ENCODE data around the gene TAGLN2.

The TAGLN2 gene

GRCh38 chr1:159928491-159929050, 3.3 kb upstream of the TAGLN2 start:
- no peak overlapping the region for H3K14ac ChIP-seq (ENCODE audit: low read length in 2 of 2)
- no peak for DNase-seq

GRCh38 chr1:159927849-159928431, 2.6 kb upstream of the TAGLN2 start:
- H3K27me3 ChIP-seq (ENCODE audit: control insufficient read depth in 1 of 2, insufficient read depth in 1 of 2, low read length in 2 of 2) = peaks cover 4 to 10% of the 10 kb centered on the region in 2 experiments
- no peak overlapping the region for H2BK15ac ChIP-seq (ENCODE audit: low read depth, poor library complexity, severe bottlenecking)
- no peak overlapping the region for H3K27ac ChIP-seq (ENCODE audit: low read length, poor library complexity, severe bottlenecking)
- H4K91ac ChIP-seq (ENCODE audit: low read length) = peak overlapping the region; percentile 1
- no peak overlapping the region for H2BK12ac ChIP-seq (ENCODE audit: low read length in 2 of 2)
- H3K4me2 ChIP-seq (ENCODE audit: low read length, poor library complexity, severe bottlenecking) = no peak overlapping the region
- no peak overlapping the region for H3K14ac ChIP-seq (ENCODE audit: low read length in 2 of 2)
- H2BK5ac ChIP-seq (ENCODE audit: low read depth, low read length, poor library complexity, severe bottlenecking) = no peak overlapping the region
- H3K4ac ChIP-seq (ENCODE audit: low read depth in 1 of 2, low read length in 2 of 2) = no peak overlapping the region
- peaks cover 0 to 3% of the 10 kb centered on the region in 2 experiments for H3K36me3 ChIP-seq (ENCODE audit: control insufficient read depth in 1 of 2, insufficient read depth in 2 of 2, low read depth in 1 of 2, low read length in 2 of 2)
- no peak overlapping the region for H2BK120ac ChIP-seq (ENCODE audit: low read depth, low read length)
- no peak for DNase-seq
- no peak overlapping the region for H4K8ac ChIP-seq (ENCODE audit: low read length)
- peaks cover 4% of the 10 kb centered on the region for H3K79me1 ChIP-seq (replicated peaks; ENCODE audit: low read length, poor library complexity, severe bottlenecking)
- H3K23ac ChIP-seq (ENCODE audit: low read length in 2 of 2) = no peak overlapping the region
- H3K4me1 ChIP-seq (ENCODE audit: control insufficient read depth, insufficient read depth, low read depth, low read length) = peaks cover 15% of the 10 kb centered on the region
- H3K9ac ChIP-seq (ENCODE audit: low read length) = no peak overlapping the region
- H3K4me3 ChIP-seq (ENCODE audit: insufficient read depth in 1 of 2, low read depth in 1 of 2, low read length in 2 of 2) = no peak overlapping the region
- H2AFZ ChIP-seq (ENCODE audit: low read depth, low read length) = no peak overlapping the region
- 89% methylated on average over 12 of the region's 13 CpGs for WGBS
- no peaks in the 10 kb centered on the region for H3K9me3 ChIP-seq (ENCODE audit: control insufficient read depth, low read length)
- no peak overlapping the region for H2AK5ac ChIP-seq (ENCODE audit: low read length, severe bottlenecking)
- H3K18ac ChIP-seq (ENCODE audit: low read depth in 1 of 2, low read length in 2 of 2) = no peak overlapping the region

More at GRCh38 chr1:159928491-159929050, 3.3 kb upstream of the TAGLN2 start:
- Histone ChIP-seq H3K23ac (ENCODE audit: low read length in 2 of 2) (no peak overlapping the region), H3K18ac (ENCODE audit: low read depth in 1 of 2, low read length in 2 of 2) (no peak overlapping the region), H2BK12ac (ENCODE audit: low read length in 2 of 2) (no peak overlapping the region), H3K9ac (ENCODE audit: low read length) (no peak overlapping the region), H2BK15ac (ENCODE audit: low read depth, poor library complexity, severe bottlenecking) (peak overlapping the region; percentile 60), H3K27ac (ENCODE audit: low read length, poor library complexity, severe bottlenecking) (no peak overlapping the region), H3K4me2 (ENCODE audit: low read length, poor library complexity, severe bottlenecking) (no peak overlapping the region), H2AFZ (ENCODE audit: low read depth, low read length) (no peak overlapping the region), H2BK5ac (ENCODE audit: low read depth, low read length, poor library complexity, severe bottlenecking) (no peak overlapping the region), H4K91ac (ENCODE audit: low read length) (no peak overlapping the region), H3K4me3 (ENCODE audit: insufficient read depth in 1 of 2, low read depth in 1 of 2, low read length in 2 of 2) (no peak overlapping the region), H2BK120ac (ENCODE audit: low read depth, low read length) (no peak overlapping the region), H3K4me1 (ENCODE audit: control insufficient read depth, insufficient read depth, low read depth, low read length) (peaks cover 9% of the 10 kb centered on the region), H3K4ac (ENCODE audit: low read depth in 1 of 2, low read length in 2 of 2) (no peak overlapping the region), H2AK5ac (ENCODE audit: low read length, severe bottlenecking) (no peak overlapping the region), H3K9me3 (ENCODE audit: control insufficient read depth, low read length) (no peaks in the 10 kb centered on the region), H3K79me1 (replicated peaks; ENCODE audit: low read length, poor library complexity, severe bottlenecking) (peaks cover 4% of the 10 kb centered on the region), H3K27me3 (ENCODE audit: control insufficient read depth in 1 of 2, insufficient read depth in 1 of 2, low read length in 2 of 2) (peaks cover 4 to 10% of the 10 kb centered on the region in 2 experiments), H4K8ac (ENCODE audit: low read length) (no peak overlapping the region), H3K36me3 (ENCODE audit: control insufficient read depth in 1 of 2, insufficient read depth in 2 of 2, low read depth in 1 of 2, low read length in 2 of 2) (no peaks in the 10 kb centered on the region)
- 93% methylated on average over 18 of the region's 18 CpGs for WGBS

DNA sequence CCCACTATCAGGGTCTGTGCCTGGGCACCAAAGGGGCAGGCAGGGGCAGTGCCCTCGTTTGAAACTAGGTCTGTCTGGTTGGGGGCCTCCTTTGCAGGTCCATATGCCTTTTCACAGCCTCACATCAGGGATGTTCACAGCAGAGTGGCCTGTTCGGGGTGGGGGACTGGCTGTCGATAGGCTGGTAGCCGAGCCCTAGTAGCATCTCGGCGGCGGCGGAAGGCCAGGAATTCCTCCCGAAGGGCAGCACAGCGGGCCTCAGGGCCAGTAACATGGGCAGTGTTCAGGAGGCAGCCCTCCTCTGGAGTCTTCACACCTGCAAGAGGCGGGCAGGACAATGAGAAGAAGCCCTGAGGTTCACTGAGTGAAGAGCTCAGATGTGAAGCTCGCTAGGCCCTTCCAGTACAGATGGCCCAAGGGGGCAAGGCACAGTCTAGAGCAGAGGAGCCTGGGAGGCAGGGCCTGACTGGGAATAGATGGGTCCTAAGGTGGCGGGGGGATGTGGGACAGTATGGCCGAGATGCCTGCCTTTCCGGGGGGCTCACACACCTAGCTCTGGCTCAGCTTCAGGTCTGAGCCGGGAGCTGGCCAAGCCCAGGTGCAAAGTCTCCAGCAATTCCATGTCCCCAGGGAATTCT, 2.0 kb upstream of the TAGLN2 start:
- Histone ChIP-seq H3K4me3 (ENCODE audit: insufficient read depth in 1 of 2, low read depth in 1 of 2, low read length in 2 of 2) (no peak overlapping the region), H2AK5ac (ENCODE audit: low read length, severe bottlenecking) (no peak overlapping the region), H3K36me3 (ENCODE audit: control insufficient read depth in 1 of 2, insufficient read depth in 2 of 2, low read depth in 1 of 2, low read length in 2 of 2) (peaks cover 0 to 6% of the 10 kb centered on the region in 2 experiments), H3K14ac (ENCODE audit: low read length in 2 of 2) (no peak overlapping the region), H2BK15ac (ENCODE audit: low read depth, poor library complexity, severe bottlenecking) (no peak overlapping the region), H3K27ac (ENCODE audit: low read length, poor library complexity, severe bottlenecking) (no peak overlapping the region), H3K9me3 (ENCODE audit: control insufficient read depth, low read length) (no peaks in the 10 kb centered on the region), H3K9ac (ENCODE audit: low read length) (no peak overlapping the region), H3K4ac (ENCODE audit: low read depth in 1 of 2, low read length in 2 of 2) (no peak overlapping the region), H4K91ac (ENCODE audit: low read length) (no peak overlapping the region), H3K79me1 (replicated peaks; ENCODE audit: low read length, poor library complexity, severe bottlenecking) (peaks cover 4% of the 10 kb centered on the region), H2BK12ac (ENCODE audit: low read length in 2 of 2) (no peak overlapping the region), H2BK120ac (ENCODE audit: low read depth, low read length) (no peak overlapping the region), H3K23ac (ENCODE audit: low read length in 2 of 2) (peak overlapping the region in 1 of 2 experiments; percentile 35), H4K8ac (ENCODE audit: low read length) (no peak overlapping the region), H2AFZ (ENCODE audit: low read depth, low read length) (no peak overlapping the region), H3K27me3 (ENCODE audit: control insufficient read depth in 1 of 2, insufficient read depth in 1 of 2, low read length in 2 of 2) (peaks cover 4 to 10% of the 10 kb centered on the region in 2 experiments), H3K18ac (ENCODE audit: low read depth in 1 of 2, low read length in 2 of 2) (no peak overlapping the region), H3K4me1 (ENCODE audit: control insufficient read depth, insufficient read depth, low read depth, low read length) (peaks cover 21% of the 10 kb centered on the region), H2BK5ac (ENCODE audit: low read depth, low read length, poor library complexity, severe bottlenecking) (no peak overlapping the region), H3K4me2 (ENCODE audit: low read length, poor library complexity, severe bottlenecking) (no peak overlapping the region)
- no peak for DNase-seq
- 90% methylated on average over 16 of the region's 16 CpGs for WGBS

GRCh38 chr1:159925719-159926078, 392 bp upstream of the TAGLN2 start:
- H2BK120ac ChIP-seq (ENCODE audit: low read depth, low read length) = peak overlapping the region; percentile 21
- peak overlapping the region; percentile 99 for H3K9ac ChIP-seq (ENCODE audit: low read length)
- peak overlapping the region; percentile 16 for H3K27ac ChIP-seq (ENCODE audit: low read length, poor library complexity, severe bottlenecking)
- WGBS = 6% methylated on average over 6 of the region's 7 CpGs
- H2BK12ac ChIP-seq (ENCODE audit: low read length in 2 of 2) = peak overlapping the region; percentile 18 to 85
- H3K4ac ChIP-seq (ENCODE audit: low read depth in 1 of 2, low read length in 2 of 2) = peak overlapping the region in 1 of 2 experiments; percentile 17
- H3K4me3 ChIP-seq (ENCODE audit: insufficient read depth in 1 of 2, low read depth in 1 of 2, low read length in 2 of 2) = peak overlapping the region; percentile 45 to 98
- H3K23ac ChIP-seq (ENCODE audit: low read length in 2 of 2) = peak overlapping the region in 1 of 2 experiments; percentile 23
- peaks cover 4% of the 10 kb centered on the region for H3K79me1 ChIP-seq (replicated peaks; ENCODE audit: low read length, poor library complexity, severe bottlenecking)
- H2BK5ac ChIP-seq (ENCODE audit: low read depth, low read length, poor library complexity, severe bottlenecking) = peak overlapping the region; percentile 95
- H3K18ac ChIP-seq (ENCODE audit: low read depth in 1 of 2, low read length in 2 of 2) = peak overlapping the region; percentile 71 to 78
- H3K4me2 ChIP-seq (ENCODE audit: low read length, poor library complexity, severe bottlenecking) = peak overlapping the region; percentile 87
- H4K8ac ChIP-seq (ENCODE audit: low read length) = peak overlapping the region; percentile 66
- H3K4me1 ChIP-seq (ENCODE audit: control insufficient read depth, insufficient read depth, low read depth, low read length) = peaks cover 30% of the 10 kb centered on the region
- H2BK15ac ChIP-seq (ENCODE audit: low read depth, poor library complexity, severe bottlenecking) = no peak overlapping the region
- peak overlapping the region; percentile 34 for H2AK5ac ChIP-seq (ENCODE audit: low read length, severe bottlenecking)
- peak overlapping the region; percentile 73 for H2AFZ ChIP-seq (ENCODE audit: low read depth, low read length)
- no peak for DNase-seq
- H3K36me3 ChIP-seq (ENCODE audit: control insufficient read depth in 1 of 2, insufficient read depth in 2 of 2, low read depth in 1 of 2, low read length in 2 of 2) = peaks cover 4 to 6% of the 10 kb centered on the region in 2 experiments
- H4K91ac ChIP-seq (ENCODE audit: low read length) = peak overlapping the region; percentile 55
- H3K27me3 ChIP-seq (ENCODE audit: control insufficient read depth in 1 of 2, insufficient read depth in 1 of 2, low read length in 2 of 2) = peaks cover 4 to 6% of the 10 kb centered on the region in 2 experiments
- H3K9me3 ChIP-seq (ENCODE audit: control insufficient read depth, low read length) = no peaks in the 10 kb centered on the region
- peak overlapping the region in 1 of 2 experiments; percentile 73 for H3K14ac ChIP-seq (ENCODE audit: low read length in 2 of 2)
